GM18951 (cell line): Measurements from ENCODE around the gene CCL17.
"Not testable (repeated sequence)": the region's sequence is repeated elsewhere in the genome, so short reads cannot be mapped to it uniquely, and the experiment has no call there.

Experiments used
- POLR2A ChIP-seq: IDR thresholded peaks from 4 replicates; pipeline ENCODE4 v1.6.1; 2011; ENCODE audit warnings: mild to moderate bottlenecking; ENCODE audit not compliant: insufficient read length, insufficient read depth; ENCODE audit errors: extremely low read depth
- in situ Hi-C: fragments of 300-500 bp; cut with MboI; formaldehyde crosslinking; loops from one replicate; pipeline ENCODE4 v1.12.0; 2022; ENCODE audit warnings: low sequenced_read_pairs, mixed read lengths, inconsistent platforms; ENCODE audit not compliant: unreplicated experiment

CCL17 gene

GRCh38 chr16:57392694-57393093 is 11.9 kb upstream of the CCL17 start:
- in situ Hi-C loops: no loop called here

GRCh38 chr16:57394444-57394843 is 10.1 kb upstream of the CCL17 start:
- in situ Hi-C loops: no loop called here
- no peak for TF ChIP-seq POLR2A

More at GRCh38 chr16:57392694-57393093, 11.9 kb upstream of the CCL17 start:
- no peak for TF ChIP-seq POLR2A

- in situ Hi-C loops: no loop called here
- no peak for TF ChIP-seq POLR2A
Measured at GRCh38 chr16:57395026-57395425, 9.5 kb upstream of the CCL17 start.

- no peak for TF ChIP-seq POLR2A
- in situ Hi-C loops: no loop called here
Measured at GRCh38 chr16:57396786-57397185, 7.8 kb upstream of the CCL17 start.

GRCh38 chr16:57397493-57397892 is 7.1 kb upstream of the CCL17 start:
- in situ Hi-C loops: not testable (repeated sequence)

GRCh38 chr16:57401943-57402640 is 2.5 kb upstream of the CCL17 start:
- in situ Hi-C loops: loop anchor here (25.0 kb wide), 1 partner anchor 315 kb away; the partner anchor contains the start of gene CPNE2
- no peak for TF ChIP-seq POLR2A

- TF ChIP-seq POLR2A: no peak
Measured at GRCh38 chr16:57405097-57405496, 530 bp downstream of the CCL17 start.

GRCh38 chr16:57406881-57407280 is 2.3 kb downstream of the CCL17 start:
- TF ChIP-seq POLR2A: no peak
- in situ Hi-C loops: loop anchor here (25.0 kb wide), 1 partner anchor 320 kb away; the partner anchor contains the start of gene CPNE2

More at GRCh38 chr16:57405097-57405496, 530 bp downstream of the CCL17 start:
- in situ Hi-C loops: loop anchor here (25.0 kb wide), 1 partner anchor 318 kb away; the partner anchor contains the start of gene CPNE2

- no peak for TF ChIP-seq POLR2A
- in situ Hi-C loops: loop anchor here (25.0 kb wide), 1 partner anchor 320 kb away; the partner anchor contains the start of gene CPNE2
Measured at GRCh38 chr16:57407521-57408353, 3.2 kb downstream of the CCL17 start.

- TF ChIP-seq POLR2A: no peak
- in situ Hi-C loops: loop anchor here (25.0 kb wide), 1 partner anchor 322 kb away; the partner anchor contains the start of gene CPNE2
Measured at GRCh38 chr16:57409065-57409464, 4.5 kb downstream of the CCL17 start.

GRCh38 chr16:57409870-57410587 is 5.5 kb downstream of the CCL17 start:
- no peak for TF ChIP-seq POLR2A
- in situ Hi-C loops: loop anchor here (25.0 kb wide), 1 partner anchor 323 kb away; the partner anchor contains the start of gene CPNE2

- in situ Hi-C loops: loop anchor here (25.0 kb wide), 1 partner anchor 324 kb away; the partner anchor contains the start of gene CPNE2
- TF ChIP-seq POLR2A: no peak
Measured at GRCh38 chr16:57411362-57411976, 6.9 kb downstream of the CCL17 start.
